GM12878 (cell line): ENCODE measurements around the gene CDKL5.

Experiments used
- CHD2 ChIP-seq: IDR thresholded peaks from 2 replicates; pipeline ENCODE4 v1.6.1; 2011; ENCODE audit warnings: low read depth, low read length, improper control_type of control experiment, borderline replicate concordance
- CTCF ChIP-seq, 3 experiments: IDR thresholded peaks in 2 of 3; conservative IDR thresholded peaks in 1 of 3; 2 replicates each; pipeline ENCODE4 v1.5.1; 2011; ENCODE audit warnings: low read depth in 3 of 3, low read length in 3 of 3, mild to moderate bottlenecking in 3 of 3, control low read depth in 2 of 3, moderate library complexity in 2 of 3, inconsistent platforms in 1 of 3, mixed read lengths in 1 of 3; ENCODE audit not compliant: control insufficient read depth in 2 of 3, insufficient read depth in 1 of 3; ENCODE audit errors: extremely low read depth in 1 of 3
- RFX5 ChIP-seq: IDR thresholded peaks from 2 replicates; pipeline ENCODE4 v1.6.1; 2011; ENCODE audit warnings: low read depth, low read length, improper control_type of control experiment

- no peak for TF ChIP-seq CTCF (IDR thresholded peaks at IDR 0.05 in 2 of 3, conservative IDR thresholded peaks at IDR 0.05 in 1 of 3; ENCODE audit: control insufficient read depth in 2 of 3, extremely low read depth in 1 of 3, insufficient read depth in 1 of 3, low read depth in 3 of 3, low read length in 3 of 3)
- no peak for TF ChIP-seq CHD2
- no peak for TF ChIP-seq RFX5
These were observed 36.0 kb downstream of the CDKL5 start for GRCh38 chrX:18461431-18461830.
